Measurements from ENCODE around the gene PANK1. TPM values are rescaled to one million over a fixed set of nuclear protein-coding genes. Genes with fewer than 3 reads are reported as not detected.

Gene PANK1
- total RNA-seq, 1 donor from 2014 or later = 38.0 TPM

DNA sequence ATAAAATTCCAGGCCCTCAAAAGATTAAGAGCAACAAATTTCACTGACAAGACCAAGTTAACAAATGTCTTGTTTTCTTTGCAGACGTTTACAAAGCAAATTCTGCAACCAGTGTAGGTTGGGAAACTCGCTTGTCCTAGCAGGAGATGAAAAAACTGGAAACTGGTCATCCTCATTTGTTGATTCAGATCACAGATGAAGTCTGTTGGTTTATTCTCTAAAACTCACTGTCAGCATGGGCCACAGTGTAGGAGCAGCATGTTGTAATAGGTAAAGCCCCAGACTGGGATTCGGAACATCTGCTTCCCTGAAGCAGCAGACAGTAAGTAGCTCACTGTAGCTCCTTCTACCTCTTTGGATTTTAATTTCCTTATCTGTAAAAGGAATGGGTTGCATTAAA is 31.5 kb downstream of the PANK1 start:
- peaks cover 3% of the 10 kb centered on the region for H3K4me1 Mint-ChIP-seq
- no peak overlapping the region for H3K4me3 ChIP-seq
- H3K27ac ChIP-seq = no peak overlapping the region
- no peaks in the 10 kb centered on the region for H3K27me3 ChIP-seq
- peaks cover 7% of the 10 kb centered on the region for H4K20me1 ChIP-seq (ENCODE audit: low read depth)
- H3K27ac Mint-ChIP-seq = no peak overlapping the region
- H3K79me2 ChIP-seq (ENCODE audit: low read depth) = peaks cover 63% of the 10 kb centered on the region
- TF ChIP-seq, protein P1, sequence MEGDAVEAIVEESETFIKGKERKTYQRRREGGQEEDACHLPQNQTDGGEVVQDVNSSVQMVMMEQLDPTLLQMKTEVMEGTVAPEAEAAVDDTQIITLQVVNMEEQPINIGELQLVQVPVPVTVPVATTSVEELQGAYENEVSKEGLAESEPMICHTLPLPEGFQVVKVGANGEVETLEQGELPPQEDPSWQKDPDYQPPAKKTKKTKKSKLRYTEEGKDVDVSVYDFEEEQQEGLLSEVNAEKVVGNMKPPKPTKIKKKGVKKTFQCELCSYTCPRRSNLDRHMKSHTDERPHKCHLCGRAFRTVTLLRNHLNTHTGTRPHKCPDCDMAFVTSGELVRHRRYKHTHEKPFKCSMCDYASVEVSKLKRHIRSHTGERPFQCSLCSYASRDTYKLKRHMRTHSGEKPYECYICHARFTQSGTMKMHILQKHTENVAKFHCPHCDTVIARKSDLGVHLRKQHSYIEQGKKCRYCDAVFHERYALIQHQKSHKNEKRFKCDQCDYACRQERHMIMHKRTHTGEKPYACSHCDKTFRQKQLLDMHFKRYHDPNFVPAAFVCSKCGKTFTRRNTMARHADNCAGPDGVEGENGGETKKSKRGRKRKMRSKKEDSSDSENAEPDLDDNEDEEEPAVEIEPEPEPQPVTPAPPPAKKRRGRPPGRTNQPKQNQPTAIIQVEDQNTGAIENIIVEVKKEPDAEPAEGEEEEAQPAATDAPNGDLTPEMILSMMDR (IDR thresholded peaks at IDR 0.05) = no peak
- peaks cover 11% of the 10 kb centered on the region for H3K36me3 ChIP-seq
- peaks cover 13% of the 10 kb centered on the region for H3K4me1 ChIP-seq
- no peak overlapping the region for H3K9ac ChIP-seq
- DNase-seq (ENCODE audit: low spot score) = no peak
- peaks cover 47% of the 10 kb centered on the region for H3K36me3 Mint-ChIP-seq
- no peaks in the 10 kb centered on the region for H3K9me3 ChIP-seq (ENCODE audit: low read depth)
- no peak overlapping the region for H3K4me3 Mint-ChIP-seq
- H2AFZ ChIP-seq (replicated peaks) = no peak overlapping the region
- H3F3A ChIP-seq (ENCODE audit: low read depth) = peaks cover 3% of the 10 kb centered on the region
- H3K27me3 Mint-ChIP-seq (ENCODE audit: insufficient read depth, low read depth) = no peaks in the 10 kb centered on the region
- H3K4me2 ChIP-seq = no peak overlapping the region
- peaks cover 3% of the 10 kb centered on the region for H3K9me3 Mint-ChIP-seq

DNA sequence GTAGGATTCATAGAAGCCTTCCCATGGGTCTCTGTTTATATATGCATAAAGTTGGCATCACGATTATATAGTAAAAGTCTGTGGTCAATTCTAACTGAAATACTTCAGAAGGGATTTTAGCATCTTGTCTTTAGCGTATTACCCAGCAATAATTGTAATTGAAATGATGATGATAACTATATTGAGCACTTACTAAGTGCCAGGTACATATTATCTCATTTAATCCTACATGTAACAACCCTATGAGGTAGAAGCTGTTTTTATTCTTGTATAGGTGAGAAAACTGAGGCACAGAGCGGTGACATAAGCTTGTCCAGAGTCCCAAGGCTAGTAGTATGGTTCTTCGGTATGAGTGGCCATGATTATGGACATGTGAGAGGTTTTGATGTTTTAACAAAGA is 33.8 kb downstream of the PANK1 start:
- H3K36me3 ChIP-seq = peaks cover 11% of the 10 kb centered on the region
- H3K4me3 ChIP-seq = no peak overlapping the region

DNA sequence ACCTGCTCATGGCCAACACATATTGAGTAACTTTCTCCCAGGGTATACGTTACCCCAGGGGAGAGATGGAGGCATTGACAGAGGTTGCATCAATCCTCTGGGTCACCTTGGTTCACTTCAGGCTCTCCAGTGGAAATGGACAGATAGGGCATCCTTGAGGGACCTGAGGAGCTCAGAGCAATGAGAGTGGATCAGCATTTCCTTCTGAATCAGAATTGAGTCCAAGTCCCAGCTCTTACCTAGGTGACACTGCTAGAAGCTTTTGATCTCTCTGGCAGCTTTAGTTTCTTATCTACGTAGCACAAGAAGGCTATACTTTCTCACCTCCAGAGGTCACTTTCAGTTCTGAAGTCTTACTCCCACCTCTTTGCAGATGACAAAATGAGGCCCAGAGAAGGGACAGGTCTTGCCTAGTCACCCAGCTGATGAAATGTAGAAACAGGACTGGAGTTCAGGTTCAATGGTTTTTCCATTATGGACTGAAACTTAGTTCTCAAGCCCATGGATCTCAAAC is 35.2 kb downstream of the PANK1 start:
- Mint-ChIP-seq H3K27me3 (ENCODE audit: insufficient read depth, low read depth) (no peaks in the 10 kb centered on the region), H3K9me3 (no peaks in the 10 kb centered on the region), H3K27ac (no peak overlapping the region), H3K4me1 (no peaks in the 10 kb centered on the region), H3K36me3 (peaks cover 50% of the 10 kb centered on the region), H3K4me3 (no peak overlapping the region)
- no peaks in the 10 kb centered on the region for H3K4me1 ChIP-seq
- H3K9ac ChIP-seq = no peak overlapping the region
- no peaks in the 10 kb centered on the region for H3K9me3 ChIP-seq (ENCODE audit: low read depth)
- TF ChIP-seq EZH2 (IDR thresholded peaks at IDR 0.05) = no peak
- TF ChIP-seq, protein P1 (IDR thresholded peaks at IDR 0.05) = no peak
- no peak for TF ChIP-seq EZH2phosphoT487 (IDR thresholded peaks at IDR 0.05)
- no peaks in the 10 kb centered on the region for H3F3A ChIP-seq (ENCODE audit: low read depth)
- no peak overlapping the region for H3K4me2 ChIP-seq
- no peaks in the 10 kb centered on the region for H3K27me3 ChIP-seq
- H4K20me1 ChIP-seq (ENCODE audit: low read depth) = peaks cover 7% of the 10 kb centered on the region
- no peak for DNase-seq (ENCODE audit: low spot score)
- no peak overlapping the region for H3K4me3 ChIP-seq
- no peak overlapping the region for H3K27ac ChIP-seq
- H2AFZ ChIP-seq (replicated peaks) = no peak overlapping the region
- H3K36me3 ChIP-seq = peaks cover 11% of the 10 kb centered on the region
- peaks cover 32% of the 10 kb centered on the region for H3K79me2 ChIP-seq (ENCODE audit: low read depth)

More for the DNA sequence above, 33.8 kb downstream of the PANK1 start:
- Mint-ChIP-seq H3K36me3 (peaks cover 50% of the 10 kb centered on the region), H3K9me3 (no peaks in the 10 kb centered on the region), H3K4me3 (no peak overlapping the region), H3K27me3 (ENCODE audit: insufficient read depth, low read depth) (no peaks in the 10 kb centered on the region), H3K27ac (no peak overlapping the region), H3K4me1 (no peaks in the 10 kb centered on the region)
- no peaks in the 10 kb centered on the region for H3K27me3 ChIP-seq
- H3F3A ChIP-seq (ENCODE audit: low read depth) = no peaks in the 10 kb centered on the region
- H3K9me3 ChIP-seq (ENCODE audit: low read depth) = no peaks in the 10 kb centered on the region
- peaks cover 46% of the 10 kb centered on the region for H3K79me2 ChIP-seq (ENCODE audit: low read depth)
- no peak for TF ChIP-seq EZH2phosphoT487 (IDR thresholded peaks at IDR 0.05)
- no peak overlapping the region for H2AFZ ChIP-seq (replicated peaks)
- DNase-seq (ENCODE audit: low spot score) = no peak
- no peaks in the 10 kb centered on the region for H3K4me1 ChIP-seq
- H3K4me2 ChIP-seq = no peak overlapping the region
- H4K20me1 ChIP-seq (ENCODE audit: low read depth) = peaks cover 7% of the 10 kb centered on the region
- H3K9ac ChIP-seq = no peak overlapping the region
- no peak overlapping the region for H3K27ac ChIP-seq

DNA sequence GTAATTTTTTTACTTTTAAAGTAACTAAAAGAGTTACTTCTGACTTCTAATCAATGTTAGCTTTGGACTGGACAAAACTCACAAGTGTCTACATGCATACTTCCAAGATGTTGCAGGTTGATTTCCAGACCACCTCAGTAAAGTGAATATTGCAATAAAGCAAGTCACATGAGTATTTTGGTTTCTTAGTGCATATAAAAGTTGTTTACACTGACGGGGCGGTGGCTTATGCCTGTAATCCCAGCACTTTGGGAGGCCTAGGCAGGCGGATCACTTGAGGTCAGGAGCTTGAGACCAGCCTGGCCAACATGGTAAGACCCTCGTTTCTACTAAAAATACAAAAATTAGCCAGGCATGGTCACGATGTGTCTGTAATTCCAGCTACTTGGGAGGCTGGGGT is 40.8 kb downstream of the PANK1 start:
- no peaks in the 10 kb centered on the region for H3F3A ChIP-seq (ENCODE audit: low read depth)
- H4K20me1 ChIP-seq (ENCODE audit: low read depth) = no peaks in the 10 kb centered on the region
- Mint-ChIP-seq H3K4me1 (peaks cover 3% of the 10 kb centered on the region), H3K27me3 (ENCODE audit: insufficient read depth, low read depth) (no peaks in the 10 kb centered on the region), H3K9me3 (no peaks in the 10 kb centered on the region), H3K36me3 (peaks cover 26% of the 10 kb centered on the region), H3K27ac (no peak overlapping the region), H3K4me3 (no peak overlapping the region)
- TF ChIP-seq EZH2phosphoT487 (IDR thresholded peaks at IDR 0.05) = no peak
- TF ChIP-seq, protein P1 (IDR thresholded peaks at IDR 0.05) = no peak
- TF ChIP-seq EZH2 (IDR thresholded peaks at IDR 0.05) = no peak
- no peak for DNase-seq (ENCODE audit: low spot score)
- H3K4me3 ChIP-seq = no peak overlapping the region
- H3K4me1 ChIP-seq = no peaks in the 10 kb centered on the region
- no peaks in the 10 kb centered on the region for H3K9me3 ChIP-seq (ENCODE audit: low read depth)
- H3K79me2 ChIP-seq (ENCODE audit: low read depth) = peaks cover 25% of the 10 kb centered on the region
- H3K4me2 ChIP-seq = no peak overlapping the region
- no peaks in the 10 kb centered on the region for H3K27me3 ChIP-seq
- no peaks in the 10 kb centered on the region for H3K36me3 ChIP-seq
- H3K9ac ChIP-seq = no peak overlapping the region
- H2AFZ ChIP-seq (replicated peaks) = no peak overlapping the region
- no peak overlapping the region for H3K27ac ChIP-seq
